Measurements from ENCODE around the gene ANGPTL8.

ANGPTL8 gene

DNA sequence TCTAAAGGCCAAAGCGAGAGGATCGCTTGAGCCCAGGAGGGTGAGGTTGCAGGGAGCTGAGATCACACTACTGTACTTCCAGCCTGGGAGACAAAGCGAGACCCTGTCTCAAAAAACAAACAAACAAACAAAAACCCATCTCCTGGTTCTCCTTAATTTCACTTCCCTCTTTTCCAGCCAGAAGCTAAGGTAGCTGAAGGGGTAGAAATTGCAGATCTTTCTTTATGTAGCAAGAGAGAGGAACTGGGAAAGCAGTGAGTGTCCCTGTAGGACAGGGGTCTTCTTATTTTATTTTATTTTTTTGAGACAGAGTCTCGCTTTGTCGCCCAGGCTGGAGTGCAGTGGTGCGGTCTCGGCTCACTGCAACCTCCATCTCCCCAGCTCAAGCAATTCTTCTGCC is 52.0 kb downstream of the ANGPTL8 start:
- DNase-seq (ENCODE audit: low spot score), result no peak

All from SK-N-DZ (cell line).